Measurements from ENCODE around the gene ABLIM2.

ABLIM2 gene

GRCh38 chr4:7981738-7982394, 176.7 kb downstream of the ABLIM2 start:
- peak in 1 of 10 donors; percentile 20 for DNase-seq
- intact Hi-C loops (cut with DNase I) = no loop called here

- no peak for DNase-seq
- intact Hi-C loops (cut with DNase I) = no loop called here
Observed at GRCh38 chr4:7980036-7980435, 178.6 kb downstream of the ABLIM2 start.

GRCh38 chr4:7979652-7979968, 179.0 kb downstream of the ABLIM2 start:
- intact Hi-C loops (cut with DNase I) = no loop called here
- no peak for DNase-seq

GRCh38 chr4:7978907-7979651, 179.5 kb downstream of the ABLIM2 start:
- intact Hi-C loops (cut with DNase I) = no loop called here
- peak in 1 of 10 donors; percentile 77 for DNase-seq

GRCh38 chr4:7978489-7978888, 180.1 kb downstream of the ABLIM2 start:
- peak in 2 of 10 donors; percentile 32 to 56 for DNase-seq
- intact Hi-C loops (cut with DNase I) = no loop called here

- intact Hi-C loops (cut with DNase I) = no loop called here
- peak in 1 of 10 donors; percentile 12 for DNase-seq
Observed at GRCh38 chr4:7976634-7977033, 182.0 kb downstream of the ABLIM2 start.

GRCh38 chr4:7976025-7976424, 182.6 kb downstream of the ABLIM2 start:
- peak in 5 of 10 donors; percentile 38 to 92 (median 85) for DNase-seq
- intact Hi-C loops (cut with DNase I) = no loop called here

- DNase-seq = peak in 1 of 10 donors; percentile 25
- intact Hi-C loops (cut with DNase I) = no loop called here
Observed at GRCh38 chr4:7974425-7974824, 184.2 kb downstream of the ABLIM2 start.

GRCh38 chr4:7973545-7973981, 185.1 kb downstream of the ABLIM2 start:
- DNase-seq = peak in 5 of 10 donors; percentile 19 to 84 (median 80)
- intact Hi-C loops (cut with DNase I) = no loop called here

- intact Hi-C loops (cut with DNase I) = no loop called here
Observed at GRCh38 chr4:7971881-7972500, 186.6 kb downstream of the ABLIM2 start.

GRCh38 chr4:7971159-7971631, 187.4 kb downstream of the ABLIM2 start:
- intact Hi-C loops (cut with DNase I) = no loop called here
- DNase-seq = peak in 1 of 10 donors; percentile 77

More at GRCh38 chr4:7971881-7972500, 186.6 kb downstream of the ABLIM2 start:
- DNase-seq = peak in 2 of 10 donors; percentile 46 to 67

GRCh38 chr4:7970361-7970946, 188.2 kb downstream of the ABLIM2 start:
- peak in 1 of 10 donors; percentile 75 for DNase-seq
- intact Hi-C loops (cut with DNase I) = no loop called here

- no peak for DNase-seq
- intact Hi-C loops (cut with DNase I) = no loop called here
Observed at GRCh38 chr4:7968262-7968896, 190.2 kb downstream of the ABLIM2 start.

- intact Hi-C loops (cut with DNase I) = no loop called here
- DNase-seq = peak in 1 of 10 donors; percentile 86
Observed at GRCh38 chr4:7967501-7968261, 190.9 kb downstream of the ABLIM2 start.

- intact Hi-C loops (cut with DNase I) = no loop called here
- no peak for DNase-seq
Observed at GRCh38 chr4:7967063-7967440, 191.6 kb downstream of the ABLIM2 start.

- intact Hi-C loops (cut with DNase I) = no loop called here
- peak in 2 of 10 donors; percentile 50 to 81 for DNase-seq
Observed at GRCh38 chr4:7966281-7967062, 192.1 kb downstream of the ABLIM2 start.

GRCh38 chr4:7964890-7965662, 193.5 kb downstream of the ABLIM2 start:
- peak in 1 of 10 donors; percentile 67 for DNase-seq
- intact Hi-C loops (cut with DNase I) = no loop called here

- DNase-seq = no peak
- intact Hi-C loops (cut with DNase I) = no loop called here
Observed at GRCh38 chr4:7964459-7964858, 194.2 kb downstream of the ABLIM2 start.

Data from posterior cingulate gyrus (tissue), 11 donors.